HCT116 (cell line): ENCODE results near the gene RASA2. TPM values are rescaled to one million over a fixed set of nuclear protein-coding genes. Genes with fewer than 3 reads are reported as not detected.

Experiments
- ATAC-seq: fragments of 200-7000 bp; cut with Tn5 transposase; 2 replicates; pipeline ENCODE4 v1.9.1; 2020; ENCODE audit warnings: mild to moderate bottlenecking, moderate library complexity
- BruUV-seq: library from RNA; stranded (reverse); fragments of 400-500 nt; replicated peaks from 2 replicates; lab custom pipeline; 2021; lab: Mats Ljungman, UMichigan
- CTCF ChIA-PET: fragments of 300-600 bp; sonication (Branson Sonifier 250); formaldehyde crosslinking; loops from one replicate; lab custom pipeline; 2021; ENCODE audit warnings: antibody characterized with exemption; lab: Charles Lee
- POLR2A ChIA-PET: fragments of 300-600, 350-600 bp; sonication (Branson Sonifier 250); formaldehyde crosslinking; loops from one replicate; lab custom pipeline; 2021; ENCODE audit warnings: antibody characterized with exemption; lab: Charles Lee
- RAD21 ChIA-PET, 2 experiments: fragments of 300-600 bp; sonication (Branson Sonifier 250); formaldehyde crosslinking; loops; one replicate each; lab custom pipeline; 2023; ENCODE audit warnings: low total read pairs in 2 of 2; ENCODE audit not compliant: uncharacterized antibody in 2 of 2, unreplicated experiment in 2 of 2, low non-redundant PET in 1 of 2; lab: Charles Lee
- DNase-seq: peaks from one replicate; pipeline ENCODE4 v3.0.0-alpha.2; 2010; ENCODE audit warnings: low read depth, low spot score
- H2AFZ ChIP-seq: fragments of 200-600 bp; shearing (Covaris generic), sonication (generic); 2 replicates; pipeline ENCODE4 v1.6.1; 2017; ENCODE audit warnings: low read depth, mixed run types, mixed read lengths, antibody characterized with exemption, low read length; ENCODE audit not compliant: poor library complexity, severe bottlenecking
- H3K27ac ChIP-seq: 2 replicates; pipeline ENCODE4 v1.5.1; 2012; ENCODE audit warnings: low read depth, low read length
- H3K27me3 ChIP-seq: fragments of 200-600 bp; sonication (generic); 2 replicates; pipeline ENCODE4 v1.6.1; 2016; ENCODE audit warnings: mixed run types, low read length, mixed read lengths; ENCODE audit not compliant: insufficient read depth
- H3K36me3 ChIP-seq, 2 experiments: fragments of 200-500 bp in 1 of 2; fragments of 200-600 bp in 1 of 2; sonication (Bioruptor generic) in 1 of 2; sonication (generic) in 1 of 2; 2 replicates each; pipeline versions ENCODE4 v1.5.1 to v1.6.1; 2014 to 2016; ENCODE audit warnings: low read length in 2 of 2, inconsistent platforms in 1 of 2, mixed read lengths in 1 of 2, mixed run types in 1 of 2; ENCODE audit not compliant: insufficient read depth in 2 of 2, control insufficient read depth in 1 of 2
- H3K4me1 ChIP-seq, 2 experiments: fragments of 200-600 bp in 1 of 2; sonication (generic) in 1 of 2; 2 replicates each; pipeline versions ENCODE4 v1.5.1 to v1.6.1; 2012 to 2017; ENCODE audit warnings: low read length in 2 of 2, inconsistent platforms in 1 of 2, mild to moderate bottlenecking in 1 of 2, mixed read lengths in 1 of 2, mixed run types in 1 of 2, moderate library complexity in 1 of 2; ENCODE audit not compliant: insufficient read depth in 2 of 2, control insufficient read depth in 1 of 2
- H3K4me2 ChIP-seq: fragments of 200-600 bp; sonication (generic); 2 replicates; pipeline ENCODE4 v1.6.1; 2017; ENCODE audit warnings: mixed run types, low read length, mixed read lengths
- H3K4me3 ChIP-seq, 2 experiments: fragments of 200-600 bp in 1 of 2; sonication (generic) in 1 of 2; replicated peaks in 1 of 2; 2 replicates each; pipeline ENCODE4 v1.5.1; 2011 to 2016; ENCODE audit warnings: low read length in 2 of 2, control low read depth in 1 of 2, low read depth in 1 of 2, mild to moderate bottlenecking in 1 of 2, mixed read lengths in 1 of 2, mixed run types in 1 of 2
- H3K79me2 ChIP-seq: fragments of 200-600 bp; sonication (generic); 2 replicates; pipeline ENCODE4 v1.6.1; 2017; ENCODE audit warnings: mild to moderate bottlenecking, mixed run types, low read length, moderate library complexity, mixed read lengths; ENCODE audit not compliant: insufficient read depth
- H3K9ac ChIP-seq: fragments of 200-600 bp; sonication (generic); 2 replicates; pipeline ENCODE4 v1.6.1; 2016; ENCODE audit warnings: low read length, mixed read lengths
- H3K9me2 ChIP-seq: fragments of 200-600 bp; sonication (generic), shearing (Covaris generic); 2 replicates; pipeline ENCODE4 v1.6.1; 2017; ENCODE audit warnings: mixed run types, mild to moderate bottlenecking, moderate library complexity; ENCODE audit not compliant: insufficient read depth
- H3K9me3 ChIP-seq, 2 experiments: fragments of 200-500 bp in 1 of 2; fragments of 200-600 bp in 1 of 2; sonication (Bioruptor generic) in 1 of 2; sonication (generic) in 1 of 2; 2 replicates each; pipeline ENCODE4 v1.6.1; 2014 to 2017; ENCODE audit warnings: low read length in 2 of 2, mixed read lengths in 2 of 2, inconsistent platforms in 1 of 2, low read depth in 1 of 2, mild to moderate bottlenecking in 1 of 2, mixed run types in 1 of 2, moderate library complexity in 1 of 2; ENCODE audit not compliant: control insufficient read depth in 1 of 2, insufficient read depth in 1 of 2
- H4K20me1 ChIP-seq: fragments of 200-600 bp; sonication (generic), shearing (Covaris generic); 2 replicates; pipeline ENCODE4 v1.6.1; 2017; ENCODE audit warnings: mixed run types, mild to moderate bottlenecking, moderate library complexity; ENCODE audit not compliant: insufficient read depth
- ATF3 ChIP-seq: IDR thresholded peaks from 2 replicates; pipeline ENCODE4 v1.6.1; 2012
- CBX3 ChIP-seq: IDR thresholded peaks from 2 replicates; pipeline ENCODE4 v1.6.1; 2012; ENCODE audit warnings: low read depth
- CEBPB ChIP-seq: IDR thresholded peaks from 2 replicates; pipeline ENCODE4 v1.6.1; 2012; ENCODE audit warnings: low read depth
- EGR1 ChIP-seq: IDR thresholded peaks from 2 replicates; pipeline ENCODE4 v1.6.1; 2012; ENCODE audit warnings: low read depth
- EZH2 ChIP-seq: fragments of 200-600 bp; sonication (generic); IDR thresholded peaks from 2 replicates; pipeline ENCODE4 v1.6.1; 2017; ENCODE audit warnings: antibody characterized with exemption, mixed run types
- EZH2phosphoT487 ChIP-seq: fragments of 200-600 bp; IDR thresholded peaks from 2 replicates; pipeline ENCODE4 v1.6.1; 2018; ENCODE audit warnings: antibody characterized with exemption, borderline replicate concordance
- JUND ChIP-seq: IDR thresholded peaks from 2 replicates; pipeline ENCODE4 v1.6.1; 2012
- POLR2A ChIP-seq: IDR thresholded peaks from 2 replicates; pipeline ENCODE4 v1.7.0; 2011; ENCODE audit warnings: borderline replicate concordance; ENCODE audit not compliant: insufficient read depth, insufficient read length; ENCODE audit errors: extremely low read depth
- POLR2AphosphoS5 ChIP-seq: IDR thresholded peaks from 2 replicates; pipeline ENCODE4 v1.6.1; 2011; ENCODE audit warnings: mild to moderate bottlenecking, low read depth, low read length, moderate library complexity
- RAD21 ChIP-seq: IDR thresholded peaks from 2 replicates; pipeline ENCODE4 v1.6.1; 2012; ENCODE audit warnings: low read depth, mild to moderate bottlenecking
- SP1 ChIP-seq: IDR thresholded peaks from 2 replicates; pipeline ENCODE4 v1.6.1; 2012; ENCODE audit warnings: low read depth
- TCF7L2 ChIP-seq: IDR thresholded peaks from 2 replicates; pipeline ENCODE4 v1.7.0; 2011; ENCODE audit warnings: borderline replicate concordance, inconsistent platforms; ENCODE audit not compliant: insufficient read depth, insufficient read length; ENCODE audit errors: extremely low read depth
- YY1 ChIP-seq: IDR thresholded peaks from 2 replicates; pipeline ENCODE4 v1.6.1; 2011; ENCODE audit warnings: low read length, low read depth, moderate library complexity, mild to moderate bottlenecking; ENCODE audit not compliant: insufficient replicate concordance; ENCODE audit errors: extremely low read depth
- intact Hi-C: fragments of 100-400 bp; cut with micrococcal nuclease; formaldehyde crosslinking; loops from 2 replicates; pipeline ENCODE4 v1.10.0; 2022
- total RNA-seq: library from RNA; stranded (reverse); gene quantifications from one replicate; pipeline ENCODE4 v1.2.1, GENCODE V29; 2021; ENCODE audit not compliant: unreplicated experiment
- TF ChIP-seq, protein P1 (sequence below), 3 experiments: fragments of 200-600 bp in 1 of 3; sonication (generic) in 1 of 3; IDR thresholded peaks in 2 of 3; conservative IDR thresholded peaks in 1 of 3; 2 replicates each; pipeline ENCODE4 v1.5.1; 2012 to 2017; ENCODE audit warnings: low read depth in 2 of 3, low read length in 2 of 3, antibody characterized with exemption in 1 of 3, borderline replicate concordance in 1 of 3, control low read depth in 1 of 3, mild to moderate bottlenecking in 1 of 3, mixed read lengths in 1 of 3, mixed run types in 1 of 3, moderate library complexity in 1 of 3; ENCODE audit not compliant: insufficient read depth in 1 of 3
- TF ChIP-seq, protein P2 (sequence below): IDR thresholded peaks from 2 replicates; pipeline ENCODE4 v1.6.1; 2012
- TF ChIP-seq, protein P3 (sequence below): IDR thresholded peaks from 2 replicates; pipeline ENCODE4 v1.6.1; 2011; ENCODE audit warnings: mild to moderate bottlenecking, low read length, moderate library complexity; ENCODE audit not compliant: insufficient replicate concordance; ENCODE audit errors: extremely low read depth

RASA2 gene
- total RNA-seq, 1 experiment from 2014 or later = 12.8 TPM

DNA sequence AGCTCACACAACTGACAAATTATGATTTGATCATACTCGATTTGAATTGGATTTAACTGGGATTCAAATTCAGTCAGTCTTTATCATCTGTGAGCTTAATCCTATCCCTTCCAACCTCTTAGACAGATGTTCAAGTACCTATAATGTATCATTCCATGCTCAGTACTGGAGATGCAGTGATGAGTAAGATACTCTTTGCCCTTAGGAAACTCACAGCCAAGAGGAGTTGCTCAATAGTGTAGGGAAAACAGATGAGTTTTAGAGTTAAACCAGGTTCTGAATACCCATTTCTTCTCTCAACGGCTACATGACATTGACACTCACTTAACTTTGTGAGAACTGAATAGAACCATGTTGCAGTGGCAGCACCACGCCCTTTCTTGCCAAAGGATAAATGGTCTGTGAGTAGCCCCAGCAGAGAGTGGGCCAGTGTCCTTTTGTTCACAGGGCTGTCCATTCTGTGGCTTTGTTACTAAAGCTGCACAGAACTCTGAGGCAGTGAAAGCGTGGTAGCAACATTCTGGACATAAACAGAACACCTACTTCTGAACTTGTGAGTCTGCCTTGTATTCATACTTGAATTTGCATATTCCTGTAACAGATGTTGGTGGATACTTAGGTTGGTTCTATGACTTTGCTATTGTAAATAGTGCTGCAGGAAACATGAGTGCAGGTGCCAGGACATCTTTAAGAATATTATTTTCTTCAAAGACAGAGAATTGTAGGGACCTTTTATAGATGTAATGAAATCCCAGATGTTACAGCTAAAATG is 91.6 kb downstream of the RASA2 start:
- Histone ChIP-seq H3K4me2 (no peak overlapping the region), H3K4me1 (no peaks in the 10 kb centered on the region), H3K36me3 (peaks cover 5 to 8% of the 10 kb centered on the region in 2 experiments; a peak in 2 of 4 replicates), H3K9me2 (no peaks in the 10 kb centered on the region), H3K9ac (no peak overlapping the region), H3K4me3 (no peak overlapping the region), H2AFZ (no peak overlapping the region), H3K27ac (no peak overlapping the region), H4K20me1 (no peaks in the 10 kb centered on the region), H3K9me3 (no peaks in the 10 kb centered on the region), H3K79me2 (no peaks in the 10 kb centered on the region), H3K27me3 (no peaks in the 10 kb centered on the region)
- no peak for TF ChIP-seq POLR2A
- no TSS peak for BruUV-seq
- ATAC-seq = no peak
- DNase-seq = no peak
- RAD21 ChIA-PET = no interaction called here
- intact Hi-C loops = loop anchor here (5.0 to 10.0 kb wide), 2 partner anchors 334 to 706 kb away; no protein-coding TSS in a partner anchor
- CTCF ChIA-PET = no interaction called here
- POLR2A ChIA-PET = no interaction called here

DNA sequence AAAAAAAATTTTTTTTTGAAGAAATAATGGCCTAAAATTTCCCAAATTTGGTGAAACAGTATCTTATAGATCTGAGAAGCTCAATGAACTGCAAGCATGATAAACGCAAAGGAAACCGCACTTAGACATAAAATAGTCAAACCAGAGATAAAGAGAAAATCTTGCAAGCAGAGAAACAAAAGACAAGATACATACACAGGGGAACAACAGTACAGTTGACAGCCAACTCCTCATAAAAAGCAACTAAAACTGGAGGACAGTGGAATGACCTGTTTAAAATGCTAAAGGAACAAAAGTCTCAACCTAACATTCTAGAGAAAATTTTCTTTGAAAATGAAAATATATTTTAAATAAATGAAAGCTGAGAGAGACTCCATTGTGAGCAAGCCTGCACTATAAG is 107.5 kb downstream of the RASA2 start:
- Histone ChIP-seq H3K9ac (no peak overlapping the region), H4K20me1 (no peaks in the 10 kb centered on the region), H3K36me3 (0 out of 4 replicates have a peak, but pooled peaks cover 0 to 7% of the 10 kb centered on the region in 2 experiments), H3K4me3 (no peak overlapping the region), H3K27ac (no peak overlapping the region), H3K9me3 (no peaks in the 10 kb centered on the region), H2AFZ (no peak overlapping the region), H3K9me2 (no peaks in the 10 kb centered on the region), H3K4me1 (no peaks in the 10 kb centered on the region), H3K79me2 (no peaks in the 10 kb centered on the region), H3K4me2 (no peak overlapping the region), H3K27me3 (no peaks in the 10 kb centered on the region)
- POLR2A ChIA-PET = no interaction called here
- intact Hi-C loops = no loop called here
- ATAC-seq = no peak
- RAD21 ChIA-PET = no interaction called here
- CTCF ChIA-PET = no interaction called here
- BruUV-seq = no TSS peak
- DNase-seq = no peak
- TF ChIP-seq SP1 = no peak
- no peak for TF ChIP-seq TCF7L2
- TF ChIP-seq, protein P1, sequence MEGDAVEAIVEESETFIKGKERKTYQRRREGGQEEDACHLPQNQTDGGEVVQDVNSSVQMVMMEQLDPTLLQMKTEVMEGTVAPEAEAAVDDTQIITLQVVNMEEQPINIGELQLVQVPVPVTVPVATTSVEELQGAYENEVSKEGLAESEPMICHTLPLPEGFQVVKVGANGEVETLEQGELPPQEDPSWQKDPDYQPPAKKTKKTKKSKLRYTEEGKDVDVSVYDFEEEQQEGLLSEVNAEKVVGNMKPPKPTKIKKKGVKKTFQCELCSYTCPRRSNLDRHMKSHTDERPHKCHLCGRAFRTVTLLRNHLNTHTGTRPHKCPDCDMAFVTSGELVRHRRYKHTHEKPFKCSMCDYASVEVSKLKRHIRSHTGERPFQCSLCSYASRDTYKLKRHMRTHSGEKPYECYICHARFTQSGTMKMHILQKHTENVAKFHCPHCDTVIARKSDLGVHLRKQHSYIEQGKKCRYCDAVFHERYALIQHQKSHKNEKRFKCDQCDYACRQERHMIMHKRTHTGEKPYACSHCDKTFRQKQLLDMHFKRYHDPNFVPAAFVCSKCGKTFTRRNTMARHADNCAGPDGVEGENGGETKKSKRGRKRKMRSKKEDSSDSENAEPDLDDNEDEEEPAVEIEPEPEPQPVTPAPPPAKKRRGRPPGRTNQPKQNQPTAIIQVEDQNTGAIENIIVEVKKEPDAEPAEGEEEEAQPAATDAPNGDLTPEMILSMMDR (IDR thresholded peaks at IDR 0.05 in 2 of 3, conservative IDR thresholded peaks at IDR 0.05 in 1 of 3; ENCODE audit: borderline replicate concordance in 1 of 3, insufficient read depth in 1 of 3, low read depth in 2 of 3, low read length in 2 of 3) = no peak
- TF ChIP-seq JUND = no peak
- TF ChIP-seq YY1 = no peak
- no peak for TF ChIP-seq POLR2AphosphoS5
- no peak for TF ChIP-seq CEBPB
- TF ChIP-seq, protein P2, sequence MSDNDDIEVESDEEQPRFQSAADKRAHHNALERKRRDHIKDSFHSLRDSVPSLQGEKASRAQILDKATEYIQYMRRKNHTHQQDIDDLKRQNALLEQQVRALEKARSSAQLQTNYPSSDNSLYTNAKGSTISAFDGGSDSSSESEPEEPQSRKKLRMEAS = no peak
- TF ChIP-seq EZH2phosphoT487 = no peak
- TF ChIP-seq CBX3 = no peak
- TF ChIP-seq EGR1 = no peak
- TF ChIP-seq RAD21 = no peak
- TF ChIP-seq EZH2 = no peak
- TF ChIP-seq, protein P3, sequence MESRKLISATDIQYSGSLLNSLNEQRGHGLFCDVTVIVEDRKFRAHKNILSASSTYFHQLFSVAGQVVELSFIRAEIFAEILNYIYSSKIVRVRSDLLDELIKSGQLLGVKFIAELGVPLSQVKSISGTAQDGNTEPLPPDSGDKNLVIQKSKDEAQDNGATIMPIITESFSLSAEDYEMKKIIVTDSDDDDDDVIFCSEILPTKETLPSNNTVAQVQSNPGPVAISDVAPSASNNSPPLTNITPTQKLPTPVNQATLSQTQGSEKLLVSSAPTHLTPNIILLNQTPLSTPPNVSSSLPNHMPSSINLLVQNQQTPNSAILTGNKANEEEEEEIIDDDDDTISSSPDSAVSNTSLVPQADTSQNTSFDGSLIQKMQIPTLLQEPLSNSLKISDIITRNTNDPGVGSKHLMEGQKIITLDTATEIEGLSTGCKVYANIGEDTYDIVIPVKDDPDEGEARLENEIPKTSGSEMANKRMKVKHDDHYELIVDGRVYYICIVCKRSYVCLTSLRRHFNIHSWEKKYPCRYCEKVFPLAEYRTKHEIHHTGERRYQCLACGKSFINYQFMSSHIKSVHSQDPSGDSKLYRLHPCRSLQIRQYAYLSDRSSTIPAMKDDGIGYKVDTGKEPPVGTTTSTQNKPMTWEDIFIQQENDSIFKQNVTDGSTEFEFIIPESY = no peak
- TF ChIP-seq ATF3 = no peak
